ENCODE results near the gene SPP2.

GRCh38 chr2:234092344-234092743, 41.8 kb downstream of the SPP2 start:
- TF ChIP-seq EZH2 (IDR thresholded peaks at IDR 0.05; ENCODE audit: insufficient read depth, poor library complexity, severe bottlenecking) (no peak), EZH2phosphoT487 (IDR thresholded peaks at IDR 0.05; ENCODE audit: insufficient read depth, low read depth) (no peak)

All from GM23248 (cell line).